GM12873 (cell line): ENCODE results near the gene CA10.

ENCODE experiments used
- CTCF ChIP-seq: IDR thresholded peaks from 2 replicates; pipeline ENCODE4 v1.5.1; 2012; ENCODE audit warnings: low read depth, mild to moderate bottlenecking, moderate library complexity, low read length, control low read depth; ENCODE audit not compliant: insufficient read depth; ENCODE audit errors: missing control alignments

Gene CA10

GRCh38 chr17:52145476-52145875 lies 13.0 kb downstream of the CA10 start:
- TF ChIP-seq CTCF = no peak

GRCh38 chr17:52143542-52143941 lies 15.0 kb downstream of the CA10 start:
- no peak for TF ChIP-seq CTCF

- TF ChIP-seq CTCF = no peak
Measured at GRCh38 chr17:52140601-52141000, 17.9 kb downstream of the CA10 start.

GRCh38 chr17:52138752-52139151 lies 19.8 kb downstream of the CA10 start:
- no peak for TF ChIP-seq CTCF

GRCh38 chr17:52138350-52138749 lies 20.2 kb downstream of the CA10 start:
- TF ChIP-seq CTCF = no peak

- TF ChIP-seq CTCF = no peak
Measured at GRCh38 chr17:52136166-52136565, 22.3 kb downstream of the CA10 start.

GRCh38 chr17:52134641-52135040 lies 23.9 kb downstream of the CA10 start:
- TF ChIP-seq CTCF = no peak
